Measurements from ENCODE around the gene FAM47E.

DNA sequence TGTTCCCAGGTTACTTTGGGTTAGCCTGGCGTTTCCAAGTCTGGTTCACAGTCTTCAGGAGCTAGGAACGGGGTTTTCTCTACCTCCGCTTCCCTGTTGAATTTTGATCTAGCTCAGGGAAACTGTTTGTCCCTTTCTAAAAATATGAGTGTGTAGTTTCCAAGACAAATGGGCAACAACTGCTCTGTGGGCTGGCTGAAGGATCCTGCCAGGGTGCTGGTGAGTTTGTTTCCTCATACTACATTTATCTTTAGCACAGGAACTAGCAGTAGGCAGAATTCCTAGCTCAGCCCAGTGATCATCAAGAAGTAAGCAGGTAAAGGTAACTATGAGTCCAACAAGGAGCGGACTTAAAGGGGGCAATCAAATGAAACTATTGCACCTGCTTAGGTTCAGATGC lies 13.3 kb upstream of the FAM47E start:
- TF ChIP-seq EZH2 (IDR thresholded peaks at IDR 0.05; ENCODE audit: borderline replicate concordance) = no peak
- TF ChIP-seq, protein P1, sequence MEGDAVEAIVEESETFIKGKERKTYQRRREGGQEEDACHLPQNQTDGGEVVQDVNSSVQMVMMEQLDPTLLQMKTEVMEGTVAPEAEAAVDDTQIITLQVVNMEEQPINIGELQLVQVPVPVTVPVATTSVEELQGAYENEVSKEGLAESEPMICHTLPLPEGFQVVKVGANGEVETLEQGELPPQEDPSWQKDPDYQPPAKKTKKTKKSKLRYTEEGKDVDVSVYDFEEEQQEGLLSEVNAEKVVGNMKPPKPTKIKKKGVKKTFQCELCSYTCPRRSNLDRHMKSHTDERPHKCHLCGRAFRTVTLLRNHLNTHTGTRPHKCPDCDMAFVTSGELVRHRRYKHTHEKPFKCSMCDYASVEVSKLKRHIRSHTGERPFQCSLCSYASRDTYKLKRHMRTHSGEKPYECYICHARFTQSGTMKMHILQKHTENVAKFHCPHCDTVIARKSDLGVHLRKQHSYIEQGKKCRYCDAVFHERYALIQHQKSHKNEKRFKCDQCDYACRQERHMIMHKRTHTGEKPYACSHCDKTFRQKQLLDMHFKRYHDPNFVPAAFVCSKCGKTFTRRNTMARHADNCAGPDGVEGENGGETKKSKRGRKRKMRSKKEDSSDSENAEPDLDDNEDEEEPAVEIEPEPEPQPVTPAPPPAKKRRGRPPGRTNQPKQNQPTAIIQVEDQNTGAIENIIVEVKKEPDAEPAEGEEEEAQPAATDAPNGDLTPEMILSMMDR (IDR thresholded peaks at IDR 0.05; ENCODE audit: poor library complexity) = no peak

All from hepatocyte (in vitro differentiated cells).